A549 treated with ZK216348 at 1 μM for 4 hours (cell line): ENCODE data around the gene KRTAP22-1. TPM values are rescaled to one million over a fixed set of nuclear protein-coding genes. Genes with fewer than 3 reads are reported as not detected.

ENCODE experiments used
- total RNA-seq: library from RNA; stranded (reverse); fragments of 200-300 nt; extraction: Qiagen RNA extraction; gene quantifications from 5 replicates; pipeline ENCODE4 v1.2.3, GENCODE V29; 2022; ENCODE audit warnings: low read depth

Gene KRTAP22-1
- not detected in 5 replicates for total RNA-seq

DNA sequence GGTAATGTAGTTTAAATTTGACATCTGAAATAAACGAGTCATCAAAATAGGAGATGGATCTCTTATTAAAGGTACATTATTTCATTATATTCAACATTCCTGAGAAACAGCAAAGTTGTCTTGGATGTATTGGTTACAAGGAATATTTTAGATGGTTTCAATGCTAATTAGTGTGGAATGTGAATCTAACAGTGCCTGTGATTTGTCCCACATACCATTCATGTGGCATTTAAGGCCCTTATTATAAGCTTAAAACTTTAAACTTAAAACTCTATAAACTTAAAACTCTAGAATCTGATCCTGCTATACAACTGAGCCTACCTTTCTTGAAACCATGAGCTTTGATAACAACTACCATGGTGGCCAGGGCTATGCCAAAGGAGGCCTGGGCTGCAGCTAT lies at the start of gene KRTAP22-1:
KRTAP22-1 (plus strand) TSS at position 301 of the 400 bp plus-strand sequence.

DNA sequence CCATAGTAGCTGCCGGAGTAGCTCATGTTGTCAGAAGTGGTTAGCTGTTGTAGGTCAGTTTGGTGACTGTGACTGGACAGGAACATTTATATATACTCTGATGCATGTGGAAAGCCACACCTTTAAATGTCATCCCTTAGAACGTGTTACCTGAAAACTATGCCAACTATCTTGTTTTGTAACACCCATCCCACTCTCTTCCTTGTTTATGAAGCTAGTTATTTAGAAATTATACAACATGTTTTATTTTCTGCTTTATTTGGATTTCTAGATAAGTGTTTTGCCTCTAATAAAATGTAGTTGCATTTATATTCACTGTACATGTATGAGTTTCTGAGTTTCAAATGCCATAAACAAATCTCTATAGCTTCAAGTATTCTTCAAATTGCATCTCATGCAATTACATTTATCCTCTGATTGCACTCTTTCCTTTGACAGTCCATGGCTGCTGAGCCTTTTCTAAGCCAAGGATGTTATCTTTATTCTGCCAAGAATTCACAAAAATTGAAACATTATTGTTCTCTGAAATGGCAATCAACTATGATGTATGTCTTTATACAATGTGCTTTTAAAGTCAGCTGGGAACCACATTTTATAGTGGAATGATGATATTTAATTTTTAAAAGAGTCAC lies 39.5 kb upstream of the KRTAP22-1 start, which contains the start of gene KRTAP19-7:
KRTAP19-7 (minus strand) TSS at position 51 of the 632 bp plus-strand sequence; CDS start at position 26, 25 bp downstream.

DNA sequence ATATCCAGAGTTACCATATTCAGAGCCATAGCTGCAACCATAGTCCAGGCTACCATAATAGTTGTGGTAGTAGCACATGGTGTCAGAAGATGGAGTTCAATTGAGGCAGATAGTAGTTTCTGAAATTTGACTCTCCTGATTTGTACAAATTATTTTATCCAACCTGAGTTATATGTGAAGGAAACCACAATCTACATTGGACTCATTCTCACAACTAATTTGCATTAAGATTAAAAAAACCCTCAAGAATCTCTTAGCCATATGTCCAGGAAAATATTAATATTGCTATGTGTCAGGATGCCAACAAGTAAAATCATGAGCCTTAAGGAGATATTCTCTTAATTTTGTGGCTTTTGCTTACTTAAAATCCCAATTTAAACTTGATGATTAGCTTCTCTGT lies 10.6 kb upstream of the KRTAP22-1 start, which contains the start of gene KRTAP22-2:
KRTAP22-2 (minus strand) TSS at position 101 of the 400 bp plus-strand sequence.

DNA sequence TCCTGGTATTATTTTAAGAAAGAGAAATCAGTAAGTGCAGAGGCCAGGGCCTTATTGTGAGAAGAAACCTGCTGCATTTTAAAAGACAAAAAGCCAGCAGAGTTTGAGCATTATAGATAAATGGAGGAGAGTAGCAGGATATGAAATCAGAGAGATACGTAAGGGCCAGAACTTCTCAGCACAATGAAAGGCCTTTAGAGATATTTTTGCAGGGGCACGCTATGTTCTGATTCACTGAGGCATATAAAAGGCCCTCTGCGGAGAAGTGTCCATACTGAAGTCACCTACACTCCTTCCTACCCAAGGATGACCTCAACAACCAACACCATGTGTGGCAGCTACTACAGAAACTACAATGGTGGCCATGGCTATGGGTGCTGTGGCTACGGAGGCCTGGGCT lies 8.7 kb upstream of the KRTAP22-1 start, which contains the start of gene KRTAP6-3:
KRTAP6-3 (plus strand) TSS at position 301 of the 400 bp plus-strand sequence; CDS start at position 307, 6 bp downstream.

DNA sequence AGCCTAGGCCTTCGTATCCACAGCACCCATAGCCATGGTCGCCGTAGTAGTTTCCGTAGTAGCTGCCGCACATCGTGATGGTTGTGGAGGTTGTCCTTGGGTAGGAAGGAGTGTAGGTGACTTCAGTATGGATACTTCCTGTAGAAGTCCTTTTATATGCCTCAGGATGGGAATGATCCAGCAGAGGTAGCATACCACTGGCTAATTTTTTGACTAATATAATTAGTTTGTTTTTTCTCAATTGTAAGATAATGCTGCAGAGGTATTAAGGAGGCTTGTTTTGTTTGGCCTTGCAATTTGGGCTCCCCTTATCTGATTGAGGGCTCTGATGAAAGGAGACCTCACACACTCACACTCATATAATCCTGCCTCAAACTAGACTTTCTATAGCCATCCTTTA lies 2.1 kb upstream of the KRTAP22-1 start, which contains the start of gene KRTAP6-2:
KRTAP6-2 (minus strand) TSS at position 101 of the 400 bp plus-strand sequence; CDS start at position 73, 28 bp downstream.

DNA sequence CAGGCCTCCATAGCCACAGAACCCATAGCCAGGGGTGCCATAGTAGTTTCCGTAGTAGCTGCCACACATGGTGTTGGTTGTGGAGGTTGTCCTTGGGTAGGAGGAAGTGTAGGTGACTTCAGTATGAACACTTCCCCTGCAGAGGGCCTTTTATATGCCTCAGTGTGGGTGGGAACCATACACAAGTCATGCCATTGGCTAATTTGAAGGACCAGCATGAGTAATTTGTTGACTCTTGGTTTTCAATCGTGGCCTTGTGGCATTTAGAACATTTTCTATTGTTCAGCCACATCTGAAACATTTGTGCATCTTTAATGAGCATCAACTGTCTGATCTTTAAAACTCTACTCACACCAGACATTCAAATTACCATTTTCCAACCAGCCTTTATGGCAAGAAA lies 12.9 kb downstream of the KRTAP22-1 start, which contains the start of gene KRTAP6-1:
KRTAP6-1 (minus strand) TSS at position 95 of the 400 bp plus-strand sequence; CDS start at position 69, 26 bp downstream.

DNA sequence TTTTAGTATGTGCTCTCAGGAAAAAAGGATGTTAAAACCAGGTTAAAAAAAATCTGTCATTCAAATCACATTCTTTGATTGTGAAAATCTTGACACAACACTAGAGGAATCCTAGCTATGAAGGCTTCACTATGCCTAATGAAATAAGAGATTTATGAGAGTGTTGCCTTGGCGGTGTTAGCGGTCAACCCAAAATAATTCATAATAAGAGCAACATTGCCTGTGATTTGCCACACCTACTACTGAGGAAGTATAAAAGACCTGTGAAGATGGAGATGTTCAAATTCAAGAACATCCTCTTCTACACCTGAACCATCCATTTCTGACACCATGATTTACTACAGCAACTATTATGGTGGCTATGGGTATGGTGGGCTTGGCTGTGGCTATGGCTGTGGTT lies 15.2 kb downstream of the KRTAP22-1 start, which contains the start of gene KRTAP20-1:
KRTAP20-1 (plus strand) TSS at position 301 of the 400 bp plus-strand sequence; CDS start at position 331, 30 bp downstream.

DNA sequence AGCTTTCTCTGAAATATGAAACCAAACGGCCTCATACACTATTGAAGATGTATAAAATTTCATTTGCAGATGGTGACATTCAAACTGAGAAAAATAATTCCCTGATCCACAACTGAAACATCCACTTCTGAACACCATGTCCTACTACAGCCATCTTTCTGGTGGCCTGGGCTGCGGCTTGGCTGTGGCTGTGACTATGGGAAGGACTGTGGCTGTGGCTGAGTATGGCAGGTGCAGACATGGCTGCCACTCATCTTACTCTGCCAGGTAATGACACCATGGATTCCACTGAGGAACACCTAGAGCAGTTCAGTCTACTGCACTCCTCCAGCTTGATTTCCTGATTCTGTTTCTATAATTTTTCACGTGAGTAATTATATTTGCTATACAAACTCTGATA lies 19.6 kb downstream of the KRTAP22-1 start, which contains the start of gene KRTAP20-4:
KRTAP20-4 (plus strand) TSS at position 106 of the 400 bp plus-strand sequence.

DNA sequence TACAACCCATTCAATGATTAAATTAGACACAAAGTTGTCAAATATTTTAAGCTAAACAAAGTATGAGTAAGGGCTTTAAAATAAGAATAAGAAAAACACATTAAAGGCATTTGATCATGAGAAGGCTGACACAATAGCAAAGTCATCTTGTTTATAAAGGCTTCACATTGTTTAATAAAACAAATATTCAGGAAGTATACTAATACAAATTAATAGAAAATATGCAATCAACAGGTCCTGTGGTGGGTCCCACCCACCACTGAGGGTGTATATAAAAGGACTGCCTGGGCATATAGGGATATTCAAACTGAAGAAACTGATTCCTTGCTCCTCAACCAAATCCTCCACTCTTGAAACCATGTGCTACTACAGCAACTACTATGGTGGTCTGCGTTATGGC lies 34.0 kb downstream of the KRTAP22-1 start, which contains the start of gene KRTAP20-2:
KRTAP20-2 (plus strand) TSS at position 301 of the 400 bp plus-strand sequence; CDS start at position 359, 58 bp downstream.

DNA sequence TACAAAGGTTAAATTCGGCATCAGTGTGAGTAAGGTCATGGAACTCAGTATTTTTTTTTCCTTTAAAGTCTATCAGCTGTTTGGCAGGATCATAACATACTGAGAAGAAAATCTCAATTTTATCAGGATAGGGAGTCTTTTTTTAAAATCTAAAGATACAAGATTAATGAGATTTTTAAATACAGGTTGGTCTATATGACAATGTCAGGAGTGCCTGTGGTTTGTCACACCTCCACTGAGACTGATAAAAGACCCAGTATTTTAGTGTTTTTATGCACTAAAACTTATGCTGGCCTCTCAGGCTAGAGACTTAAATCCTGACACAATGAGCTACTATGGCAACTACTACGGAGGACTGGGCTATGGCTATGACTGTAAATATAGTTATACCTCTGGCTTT lies 41.7 kb downstream of the KRTAP22-1 start, which contains the start of gene KRTAP20-3:
KRTAP20-3 (plus strand) TSS at position 301 of the 400 bp plus-strand sequence.

Other genes with a start within 250 kb of the KRTAP22-1 start
- not detected in 5 replicates for gene KRTAP13-2, start 228.8 kb upstream of the KRTAP22-1 start, total RNA-seq
- not detected in 5 replicates for gene KRTAP13-1, start 205.1 kb upstream of the KRTAP22-1 start, total RNA-seq
- gene KRTAP13-3, start 175.2 kb upstream of the KRTAP22-1 start, total RNA-seq = not detected in 5 replicates
- gene KRTAP13-4, start 170.9 kb upstream of the KRTAP22-1 start, total RNA-seq = not detected in 5 replicates
- gene KRTAP15-1, start 160.8 kb upstream of the KRTAP22-1 start, total RNA-seq = not detected in 5 replicates
- gene KRTAP19-1, start 120.7 kb upstream of the KRTAP22-1 start, total RNA-seq = not detected in 5 replicates
- gene KRTAP19-2, start 113.7 kb upstream of the KRTAP22-1 start, total RNA-seq = not detected in 5 replicates
- gene KRTAP19-3, start 109.1 kb upstream of the KRTAP22-1 start, total RNA-seq = not detected in 5 replicates
- not detected in 5 replicates for gene KRTAP19-4, start 103.9 kb upstream of the KRTAP22-1 start, total RNA-seq
- not detected in 5 replicates for gene KRTAP19-5, start 98.9 kb upstream of the KRTAP22-1 start, total RNA-seq
- not detected in 5 replicates for gene KRTAP19-6, start 59.2 kb upstream of the KRTAP22-1 start, total RNA-seq
- not detected in 5 replicates for gene KRTAP19-7, start 39.8 kb upstream of the KRTAP22-1 start, total RNA-seq
- not detected in 5 replicates for gene KRTAP22-2, start 10.7 kb upstream of the KRTAP22-1 start, total RNA-seq
- not detected in 5 replicates for gene KRTAP6-3, start 8.6 kb upstream of the KRTAP22-1 start, total RNA-seq
- not detected in 5 replicates for gene KRTAP6-2, start 2.2 kb upstream of the KRTAP22-1 start, total RNA-seq
- gene KRTAP6-1, start 12.8 kb downstream of the KRTAP22-1 start, total RNA-seq = not detected in 5 replicates
- gene KRTAP20-1, start 15.3 kb downstream of the KRTAP22-1 start, total RNA-seq = not detected in 5 replicates
- not detected in 5 replicates for gene KRTAP20-4, start 19.5 kb downstream of the KRTAP22-1 start, total RNA-seq
- not detected in 5 replicates for gene KRTAP20-2, start 34.1 kb downstream of the KRTAP22-1 start, total RNA-seq
- gene KRTAP20-3, start 41.8 kb downstream of the KRTAP22-1 start, total RNA-seq = not detected in 5 replicates
- not detected in 5 replicates for gene KRTAP21-3, start 117.7 kb downstream of the KRTAP22-1 start, total RNA-seq
- not detected in 5 replicates for gene KRTAP21-2, start 146.2 kb downstream of the KRTAP22-1 start, total RNA-seq
- not detected in 5 replicates for gene KRTAP21-1, start 154.3 kb downstream of the KRTAP22-1 start, total RNA-seq
- not detected in 5 replicates for gene KRTAP8-1, start 212.2 kb downstream of the KRTAP22-1 start, total RNA-seq
- gene KRTAP7-1, start 228.7 kb downstream of the KRTAP22-1 start, total RNA-seq = not detected in 5 replicates